Activated naive CD8-positive, alpha-beta T cell treated with anti-CD3 and anti-CD28 coated beads, Interleukin-2, amount 10 ng/mL, durations not matched to agents 7 days and 5 days (primary cell): ENCODE results near the gene HORMAD2. TPM values are rescaled to one million over a fixed set of nuclear protein-coding genes. Genes with fewer than 3 reads are reported as not detected.
A peak's percentile ranks its signal among the peaks of the same experiment; 100 is the strongest.
"Not testable (repeated sequence)": the region's sequence is repeated elsewhere in the genome, so short reads cannot be mapped to it uniquely, and the experiment has no call there.

Experiments
- ATAC-seq: fragments of 150-1000 bp; cut with Tn5 transposase; one replicate; pipeline ENCODE4 v1.10.0; 2021; ENCODE audit warnings: low read depth, moderate library complexity
- POLR2A ChIA-PET: fragments of 350-600 bp; sonication (Branson Sonifier 250); formaldehyde crosslinking; loops from one replicate; lab custom pipeline; 2021; ENCODE audit warnings: antibody characterized with exemption; lab: Charles Lee
- DNase-seq: peaks from one replicate; pipeline ENCODE4 v3.0.0; 2021
- H3K27ac Mint-ChIP-seq: one replicate; pipeline ENCODE4 v1.8.0; 2022; ENCODE audit warnings: mild to moderate bottlenecking, mixed read lengths
- H3K27me3 Mint-ChIP-seq: one replicate; pipeline ENCODE4 v1.8.0; 2022; ENCODE audit warnings: mild to moderate bottlenecking, moderate library complexity, mixed read lengths
- H3K36me3 Mint-ChIP-seq: one replicate; pipeline ENCODE4 v1.8.0; 2021; ENCODE audit warnings: mild to moderate bottlenecking, mixed read lengths
- H3K4me1 Mint-ChIP-seq: one replicate; pipeline ENCODE4 v1.8.0; 2021; ENCODE audit warnings: mixed read lengths
- H3K4me3 Mint-ChIP-seq: one replicate; pipeline ENCODE4 v1.8.0; 2022; ENCODE audit warnings: mild to moderate bottlenecking, moderate library complexity, mixed read lengths
- H3K9me3 Mint-ChIP-seq: one replicate; pipeline ENCODE4 v1.8.0; 2021; ENCODE audit warnings: mixed read lengths
- total RNA-seq, 2 experiments: library from RNA; stranded (reverse); gene quantifications; one replicate each; pipeline ENCODE4 v1.2.3, GENCODE V29; 2021

Gene HORMAD2
- total RNA-seq, 2 experiments from 2014 or later: 0.14 TPM; not detected in 1

DNA sequence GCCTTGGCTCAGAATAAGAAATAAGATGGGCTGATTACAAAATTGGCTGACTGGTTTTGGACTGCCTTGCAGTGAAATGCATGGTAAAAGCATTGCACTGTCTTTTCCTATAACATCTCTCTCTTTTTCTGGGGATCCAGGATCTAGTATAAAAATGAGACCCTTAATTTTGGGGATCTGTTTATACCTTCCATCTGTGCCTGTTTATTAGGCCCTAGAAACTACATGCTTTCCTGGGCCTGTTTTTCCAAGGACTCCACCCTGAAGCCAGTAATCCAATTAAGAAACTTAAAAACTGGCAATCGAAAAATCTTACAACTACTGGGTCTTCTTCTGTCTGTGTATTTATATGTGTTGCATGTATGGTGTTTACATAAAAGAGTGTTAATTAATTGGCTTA is 14.5 kb downstream of the HORMAD2 start:
- Mint-ChIP-seq H3K4me3 (no peak overlapping the region), H3K27ac (no peak overlapping the region), H3K4me1 (peaks cover 3% of the 10 kb centered on the region), H3K9me3 (peaks cover 11% of the 10 kb centered on the region), H3K36me3 (peaks cover 7% of the 10 kb centered on the region), H3K27me3 (peaks cover 17% of the 10 kb centered on the region)
- POLR2A ChIA-PET: no interaction called here
- DNase-seq (no peak), ATAC-seq (no peak)

DNA sequence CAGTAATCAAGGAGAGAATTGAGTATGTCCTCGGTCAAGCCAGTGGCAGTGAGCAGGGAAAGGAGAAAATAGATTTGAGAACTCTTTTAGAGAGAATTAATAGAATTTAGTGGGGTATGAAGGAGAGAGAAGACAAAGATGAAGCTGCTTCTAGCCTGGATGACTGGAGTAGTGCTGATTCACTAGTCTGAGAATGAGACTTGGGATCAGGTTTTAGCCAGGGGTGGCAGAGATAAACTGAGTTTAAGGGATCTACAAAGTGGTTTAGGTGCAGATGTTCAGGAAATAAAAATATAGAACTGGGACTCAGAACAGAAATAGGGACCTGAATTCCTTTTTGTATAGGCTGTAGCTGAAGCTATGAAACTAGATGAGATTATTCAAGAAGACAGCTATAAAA is 17.6 kb downstream of the HORMAD2 start:
- H3K4me1 Mint-ChIP-seq: peaks cover 10% of the 10 kb centered on the region
- no peak overlapping the region for H3K27ac Mint-ChIP-seq
- DNase-seq (no peak), ATAC-seq (no peak)
- H3K9me3 Mint-ChIP-seq: peaks cover 10% of the 10 kb centered on the region
- peaks cover 5% of the 10 kb centered on the region for H3K27me3 Mint-ChIP-seq
- POLR2A ChIA-PET: interaction anchor here (1.1 kb wide), 1 partner anchor 140 kb away, joined by 5 read pairs; no protein-coding TSS in a partner anchor
- H3K36me3 Mint-ChIP-seq: peaks cover 9% of the 10 kb centered on the region
- H3K4me3 Mint-ChIP-seq: no peak overlapping the region

DNA sequence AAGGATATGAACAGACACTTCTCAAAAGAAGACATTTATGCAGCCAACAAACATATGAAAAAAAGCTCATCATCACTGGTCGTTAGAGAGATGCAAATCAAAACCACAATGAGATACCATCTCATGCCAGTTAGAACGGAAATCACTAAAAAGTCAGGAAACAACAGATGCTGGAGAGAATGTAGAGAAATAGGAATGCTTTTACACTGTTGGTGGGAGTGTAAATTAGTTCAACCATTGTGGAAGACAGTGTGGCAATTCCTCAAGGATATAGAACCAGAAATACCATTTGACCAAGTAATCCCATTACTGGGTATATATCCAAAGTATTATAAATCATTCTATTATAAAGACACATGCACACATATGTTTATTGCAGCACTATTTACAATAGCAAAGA is 20.5 kb downstream of the HORMAD2 start:
- H3K4me3 Mint-ChIP-seq: peak overlapping the region; percentile 54
- H3K9me3 Mint-ChIP-seq, ATAC-seq, H3K36me3 Mint-ChIP-seq, H3K27me3 Mint-ChIP-seq, DNase-seq: not testable (repeated sequence)
- H3K4me1 Mint-ChIP-seq: peaks cover 26% of the 10 kb centered on the region
- POLR2A ChIA-PET: interaction anchor here (0.8 kb wide), 1 partner anchor 155 kb away, joined by 4 read pairs; no protein-coding TSS in a partner anchor
- peak overlapping the region; percentile 7 for H3K27ac Mint-ChIP-seq

DNA sequence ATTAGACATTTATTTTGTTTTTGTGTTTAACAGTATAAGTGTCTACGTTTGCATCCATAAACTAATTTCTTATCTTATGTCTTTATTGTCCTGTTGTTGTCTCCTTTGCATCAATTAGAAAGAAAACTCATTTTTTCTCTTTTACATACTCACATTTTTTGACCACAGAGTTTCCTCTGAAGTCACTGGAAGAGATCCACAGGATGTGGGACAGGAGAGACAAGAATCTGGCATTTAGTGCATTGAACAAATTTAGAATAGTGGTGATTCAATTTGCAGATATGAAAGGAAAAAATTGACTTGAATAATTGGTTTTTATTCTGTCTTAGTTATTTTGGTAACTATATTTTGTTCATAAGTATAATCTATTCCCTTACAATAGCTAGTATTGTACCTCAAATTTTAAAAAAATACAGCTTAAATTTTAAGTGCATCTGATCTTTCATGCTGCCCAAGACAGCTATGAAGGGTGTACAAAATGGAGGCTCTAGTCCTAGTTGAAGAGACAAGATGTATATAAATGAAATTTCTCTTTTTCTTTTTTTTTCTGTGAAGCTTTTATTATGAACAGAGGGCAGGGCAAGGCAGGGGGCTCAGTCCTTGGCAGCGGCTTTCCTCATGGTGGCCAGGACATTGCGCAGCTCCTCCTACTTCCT is 24.4 kb downstream of the HORMAD2 start:
- ATAC-seq (peak; percentile 69), DNase-seq (no peak)
- Mint-ChIP-seq H3K9me3 (no peaks in the 10 kb centered on the region), H3K27ac (peak overlapping the region; percentile 82), H3K36me3 (peaks cover 2% of the 10 kb centered on the region), H3K27me3 (no peaks in the 10 kb centered on the region), H3K4me3 (peak overlapping the region; percentile 71), H3K4me1 (peaks cover 47% of the 10 kb centered on the region)
- POLR2A ChIA-PET: interaction anchor here (0.7 to 6.6 kb wide), 11 partner anchors 64 to 319 kb away, joined by 3 to 140 read pairs (median 4); partner anchors contain the start of gene LIF

DNA sequence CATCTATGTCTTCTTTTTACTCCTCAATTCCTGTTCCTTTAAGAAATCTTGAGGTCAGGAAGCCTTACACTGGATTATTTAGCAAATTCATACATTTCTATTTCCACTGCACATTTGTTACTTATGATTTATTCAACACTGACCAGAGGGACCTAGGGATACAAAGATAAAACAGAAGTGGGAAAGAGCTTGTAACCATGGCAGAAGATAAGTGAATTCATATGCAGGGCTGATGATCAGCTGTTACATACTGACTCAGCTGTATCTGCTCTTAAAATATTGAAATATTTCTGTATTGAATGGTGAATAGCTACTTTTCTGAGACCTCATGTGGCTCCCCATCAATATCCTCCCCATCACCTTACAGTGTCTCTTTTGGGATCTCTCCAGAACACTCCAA is 25.2 kb downstream of the HORMAD2 start:
- Mint-ChIP-seq H3K27me3 (no peaks in the 10 kb centered on the region), H3K4me1 (peaks cover 45% of the 10 kb centered on the region), H3K36me3 (peaks cover 2% of the 10 kb centered on the region), H3K4me3 (peak overlapping the region; percentile 71), H3K9me3 (no peaks in the 10 kb centered on the region), H3K27ac (peak overlapping the region; percentile 82)
- ATAC-seq (no peak), DNase-seq (no peak)
- POLR2A ChIA-PET: interaction anchor here (0.7 to 6.6 kb wide), 9 partner anchors 63 to 318 kb away, joined by 3 to 140 read pairs (median 4); partner anchors contain the start of gene LIF

DNA sequence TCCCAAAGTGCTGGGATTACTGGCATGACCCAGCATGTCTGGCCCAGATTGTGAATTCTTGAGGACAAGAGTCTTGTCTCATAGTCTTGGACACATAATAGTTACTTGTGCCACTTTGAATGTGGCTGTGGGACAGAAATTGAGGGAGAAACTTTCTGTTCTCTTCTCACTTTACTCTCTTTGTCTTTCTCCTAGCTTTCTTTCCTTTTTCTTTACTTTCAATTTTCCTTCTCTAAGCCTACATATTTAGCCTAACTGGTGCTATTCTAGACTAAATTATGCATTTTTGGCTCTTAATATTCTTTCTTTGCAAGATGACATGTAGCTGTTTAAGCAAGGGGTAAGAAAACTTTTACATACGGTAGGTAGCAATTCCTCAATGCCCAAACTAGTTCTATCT is 33.2 kb downstream of the HORMAD2 start:
- Mint-ChIP-seq H3K9me3 (no peaks in the 10 kb centered on the region), H3K4me3 (no peak overlapping the region), H3K36me3 (peaks cover 18% of the 10 kb centered on the region), H3K27ac (no peak overlapping the region), H3K27me3 (no peaks in the 10 kb centered on the region), H3K4me1 (peaks cover 50% of the 10 kb centered on the region)
- POLR2A ChIA-PET: interaction anchor here (0.8 to 2.7 kb wide), 3 partner anchors 55 to 151 kb away, joined by 3 to 11 read pairs (median 3); no protein-coding TSS in a partner anchor
- no peak for DNase-seq
- no peak for ATAC-seq

DNA sequence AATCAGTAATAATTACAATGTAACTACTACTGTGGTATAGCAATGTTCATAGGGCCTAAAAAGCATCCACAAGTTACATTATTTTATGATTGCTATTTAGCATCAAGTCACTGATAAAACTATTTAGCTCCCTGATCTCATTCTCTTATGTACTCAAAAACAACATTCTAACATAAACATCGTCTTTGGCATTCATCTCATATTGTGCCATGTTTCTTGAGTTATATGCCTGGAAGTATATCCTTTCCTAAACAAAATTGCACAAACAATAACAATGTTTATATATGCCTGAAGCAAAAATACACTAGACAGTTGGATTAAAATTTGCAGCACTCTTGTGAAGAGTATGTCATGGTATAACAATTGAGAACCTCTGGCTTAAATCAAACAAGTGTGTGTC is 34.1 kb downstream of the HORMAD2 start:
- Mint-ChIP-seq H3K4me1 (peaks cover 45% of the 10 kb centered on the region), H3K9me3 (no peaks in the 10 kb centered on the region), H3K27ac (no peak overlapping the region), H3K36me3 (peaks cover 18% of the 10 kb centered on the region), H3K27me3 (no peaks in the 10 kb centered on the region), H3K4me3 (no peak overlapping the region)
- DNase-seq (no peak), ATAC-seq (no peak)
- POLR2A ChIA-PET: interaction anchor here (0.9 to 2.7 kb wide), 3 partner anchors 9 to 131 kb away, joined by 3 to 11 read pairs (median 3); no protein-coding TSS in a partner anchor

DNA sequence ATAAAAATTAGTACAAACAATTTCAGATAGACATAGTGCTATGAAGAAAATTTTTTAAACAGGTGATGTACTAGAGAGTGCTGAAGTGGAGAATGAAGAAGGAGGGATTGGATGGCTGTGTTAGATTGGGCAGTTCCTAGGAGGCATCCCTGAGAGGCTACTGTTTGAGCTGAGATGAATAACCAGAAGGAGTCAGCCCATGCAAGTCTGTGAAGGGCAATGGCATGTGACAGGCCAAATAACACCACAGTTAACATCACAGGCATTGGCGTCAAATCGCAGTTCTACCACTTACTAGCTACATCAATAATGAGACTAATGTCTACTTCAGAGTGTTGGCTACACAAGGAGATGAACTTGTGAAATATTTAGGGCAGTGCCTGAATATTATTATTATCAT is 35.4 kb downstream of the HORMAD2 start:
- no peak for DNase-seq
- no peak for ATAC-seq
- POLR2A ChIA-PET: interaction anchor here (0.6 to 2.7 kb wide), 5 partner anchors 122 to 512 kb away, joined by 3 to 11 read pairs (median 4); partner anchors contain the start of gene NF2
- Mint-ChIP-seq H3K27me3 (no peaks in the 10 kb centered on the region), H3K4me3 (no peak overlapping the region), H3K4me1 (peaks cover 39% of the 10 kb centered on the region), H3K9me3 (no peaks in the 10 kb centered on the region), H3K27ac (no peak overlapping the region), H3K36me3 (peaks cover 20% of the 10 kb centered on the region)

DNA sequence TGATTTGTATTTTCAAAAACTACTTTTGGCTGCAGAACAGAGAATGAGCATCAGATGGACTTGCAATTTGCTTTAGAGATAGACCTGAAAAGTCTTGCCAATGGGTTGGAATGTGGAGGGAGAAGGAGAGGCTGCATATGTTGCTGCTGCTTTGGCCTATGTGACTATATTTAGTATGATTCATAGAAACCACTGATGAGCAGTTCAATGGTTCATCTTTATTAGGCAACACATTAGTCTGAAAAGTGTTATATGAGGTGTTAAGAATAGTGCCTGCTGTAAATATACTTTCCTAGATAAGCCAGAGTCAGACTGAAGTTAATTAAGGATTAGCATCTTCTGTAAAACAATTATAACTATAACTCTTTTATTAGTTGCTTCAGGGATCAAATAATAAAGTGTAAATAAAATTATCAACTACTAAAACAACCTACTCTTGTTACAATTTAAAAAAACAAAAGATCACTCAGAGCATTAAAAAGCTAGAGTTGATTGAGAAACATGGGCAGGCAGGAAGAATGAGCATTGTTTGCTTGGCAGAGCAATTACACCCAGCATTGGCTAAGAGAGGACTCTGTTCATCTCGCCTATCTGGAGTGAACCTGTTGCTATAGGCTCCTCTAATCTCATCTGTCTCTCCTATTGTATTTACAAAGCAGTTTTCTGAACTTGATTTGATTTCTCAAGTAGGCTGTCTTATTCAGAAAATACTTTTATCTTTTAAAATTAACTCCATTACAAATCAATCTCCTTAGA is 36.3 kb downstream of the HORMAD2 start:
- no peaks in the 10 kb centered on the region for H3K27me3 Mint-ChIP-seq
- no peaks in the 10 kb centered on the region for H3K9me3 Mint-ChIP-seq
- H3K36me3 Mint-ChIP-seq: peaks cover 21% of the 10 kb centered on the region
- no peak overlapping the region for H3K4me3 Mint-ChIP-seq
- H3K27ac Mint-ChIP-seq: peak overlapping the region; percentile 11
- POLR2A ChIA-PET: interaction anchor here (0.6 to 1.4 kb wide), 5 partner anchors 74 to 512 kb away, joined by 3 to 6 read pairs (median 3); partner anchors contain the start of gene NF2
- peaks cover 35% of the 10 kb centered on the region for H3K4me1 Mint-ChIP-seq
- no peak for DNase-seq
- peak; percentile 26 for ATAC-seq

DNA sequence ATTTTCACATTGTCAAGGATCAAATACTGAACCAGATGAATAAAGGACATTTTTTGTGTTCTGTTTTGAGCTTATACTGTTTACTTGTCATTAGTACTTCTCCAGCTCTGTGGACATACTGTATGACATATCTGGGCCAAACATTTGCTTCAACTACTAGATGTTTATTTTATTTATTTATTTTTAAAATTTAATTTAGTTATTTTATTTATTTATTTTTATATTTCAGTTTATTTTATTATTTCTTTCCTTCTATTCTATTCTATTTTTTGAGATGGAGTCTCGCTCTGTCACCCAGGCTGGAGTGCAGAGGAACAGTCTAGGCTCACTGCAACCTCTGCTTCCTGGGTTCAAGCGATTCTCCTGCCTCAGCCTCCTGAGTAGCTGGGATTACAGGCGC is 37.0 kb downstream of the HORMAD2 start:
- DNase-seq (no peak), ATAC-seq (no peak)
- Mint-ChIP-seq H3K36me3 (peaks cover 21% of the 10 kb centered on the region), H3K4me1 (peaks cover 38% of the 10 kb centered on the region), H3K27me3 (no peaks in the 10 kb centered on the region), H3K4me3 (no peak overlapping the region), H3K9me3 (no peaks in the 10 kb centered on the region), H3K27ac (peak overlapping the region; percentile 11)
- POLR2A ChIA-PET: interaction anchor here (0.8 to 1.4 kb wide), 2 partner anchors 73 to 122 kb away, joined by 3 to 6 read pairs; no protein-coding TSS in a partner anchor

DNA sequence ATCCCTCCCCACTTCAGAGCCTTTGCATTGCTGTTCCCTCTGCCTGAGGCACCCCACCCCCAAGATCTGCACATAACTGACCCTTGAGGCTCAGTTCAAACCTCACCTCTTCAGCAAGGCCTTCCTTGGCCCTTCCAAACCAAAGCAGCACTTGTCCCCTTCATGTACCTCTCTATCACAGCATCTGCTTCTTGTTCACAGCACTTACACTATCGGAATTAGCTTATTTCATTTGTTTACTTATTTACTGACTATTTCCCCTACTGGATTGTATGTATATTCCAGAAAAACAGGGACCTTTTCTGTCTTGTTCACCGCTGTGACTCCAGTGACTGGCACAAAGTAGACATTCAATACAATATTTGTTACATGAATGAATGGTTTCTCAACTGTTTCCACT is 38.0 kb downstream of the HORMAD2 start:
- H3K27ac Mint-ChIP-seq: no peak overlapping the region
- DNase-seq: no peak
- no peak overlapping the region for H3K4me3 Mint-ChIP-seq
- H3K9me3 Mint-ChIP-seq: no peaks in the 10 kb centered on the region
- POLR2A ChIA-PET: interaction anchor here (0.7 to 2.4 kb wide), 2 partner anchors 117 to 121 kb away, joined by 3 to 10 read pairs; no protein-coding TSS in a partner anchor
- ATAC-seq: no peak
- peaks cover 42% of the 10 kb centered on the region for H3K4me1 Mint-ChIP-seq
- H3K27me3 Mint-ChIP-seq: no peaks in the 10 kb centered on the region
- peaks cover 18% of the 10 kb centered on the region for H3K36me3 Mint-ChIP-seq

DNA sequence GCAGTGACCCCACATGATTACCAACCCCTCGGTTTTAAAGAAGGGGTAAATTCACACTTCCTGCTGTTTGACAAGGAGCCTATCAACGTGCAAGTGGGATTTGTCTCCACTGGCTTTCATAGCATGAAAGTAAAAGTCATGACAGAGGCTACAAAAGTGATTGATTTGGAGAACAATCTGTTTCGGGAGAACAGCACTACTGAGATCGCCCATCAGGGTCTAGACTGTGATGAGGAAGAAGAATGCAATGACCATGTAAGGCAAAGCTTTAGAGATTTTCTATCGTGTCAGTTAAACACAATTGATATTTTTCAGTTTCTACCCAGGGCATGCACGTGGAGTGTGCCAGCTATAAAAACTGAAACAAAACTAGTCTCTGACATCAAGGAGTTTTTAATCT is 41.7 kb downstream of the HORMAD2 start:
- DNase-seq (no peak), ATAC-seq (no peak)
- H3K36me3 Mint-ChIP-seq: peaks cover 13% of the 10 kb centered on the region
- peaks cover 4% of the 10 kb centered on the region for H3K9me3 Mint-ChIP-seq
- H3K27ac Mint-ChIP-seq: peak overlapping the region; percentile 13
- H3K4me3 Mint-ChIP-seq: peak overlapping the region; percentile 37
- H3K27me3 Mint-ChIP-seq: no peaks in the 10 kb centered on the region
- H3K4me1 Mint-ChIP-seq: peaks cover 27% of the 10 kb centered on the region
- POLR2A ChIA-PET: interaction anchor here (1.1 to 2.3 kb wide), 3 partner anchors 116 to 124 kb away, joined by 4 to 7 read pairs (median 5); partner anchors contain the start of gene LIF

DNA sequence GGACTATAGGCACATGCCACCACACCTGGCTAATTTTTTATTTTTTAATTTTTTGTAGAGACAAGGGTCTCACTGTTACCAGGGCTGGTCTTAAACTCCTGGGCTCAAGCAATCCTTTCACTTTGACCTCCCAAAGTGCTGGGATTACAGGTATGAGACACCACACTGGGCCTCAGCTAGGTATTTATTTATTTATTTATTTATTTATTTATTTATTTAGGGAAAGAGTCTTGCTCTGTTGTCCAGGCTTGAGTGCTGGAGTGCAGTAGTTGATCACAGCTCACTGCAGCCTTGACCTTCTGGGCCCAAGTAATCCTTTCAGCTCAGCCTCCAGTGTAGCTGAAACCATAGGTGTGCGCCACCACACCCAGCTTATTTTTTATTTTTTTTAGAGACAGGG is 43.2 kb downstream of the HORMAD2 start:
- Mint-ChIP-seq H3K9me3 (peaks cover 9% of the 10 kb centered on the region), H3K27ac (no peak overlapping the region), H3K27me3 (no peaks in the 10 kb centered on the region), H3K36me3 (peaks cover 14% of the 10 kb centered on the region), H3K4me1 (peaks cover 20% of the 10 kb centered on the region), H3K4me3 (no peak overlapping the region)
- ATAC-seq (no peak), DNase-seq (no peak)
- POLR2A ChIA-PET: interaction anchor here (0.6 to 2.3 kb wide), 3 partner anchors 9 to 123 kb away, joined by 3 to 7 read pairs (median 3); partner anchors contain the start of gene LIF
